HepG2 (cell line): Measurements from ENCODE around the gene ATP6V0A1. TPM values are rescaled to one million over a fixed set of nuclear protein-coding genes. Genes with fewer than 3 reads are reported as not detected.

ENCODE experiments used
- FOXA1 ChIP-seq, 2 experiments: fragments of 450-650 bp in 1 of 2; sonication (generic) in 1 of 2; formaldehyde crosslinking in 1 of 2; IDR thresholded peaks; 2 replicates each; pipeline versions ENCODE4 v1.4.0 to v1.6.1; 2016 to 2020; ENCODE audit warnings: missing genetic modification reagents in 1 of 2
- FOXK1 ChIP-seq: sonication (generic); formaldehyde crosslinking; IDR thresholded peaks from 2 replicates; pipeline ENCODE4 v1.4.0; 2020; ENCODE audit warnings: low read depth, missing genetic modification reagents, borderline replicate concordance
- KDM2A ChIP-seq: sonication (generic); formaldehyde crosslinking; IDR thresholded peaks from 2 replicates; pipeline ENCODE4 v1.4.0; 2020; ENCODE audit warnings: low read depth, missing genetic modification reagents, borderline replicate concordance
- MTA3 ChIP-seq: sonication (generic); formaldehyde crosslinking; IDR thresholded peaks from 2 replicates; pipeline ENCODE4 v1.4.0; 2020; ENCODE audit warnings: missing genetic modification reagents
- NCOA2 ChIP-seq: sonication (generic); formaldehyde crosslinking; IDR thresholded peaks from 2 replicates; pipeline ENCODE4 v1.8.0; 2022; ENCODE audit warnings: inconsistent platforms
- POLR2A ChIP-seq, 2 experiments: IDR thresholded peaks; 2 replicates each; pipeline ENCODE4 v1.6.1; 2011; ENCODE audit warnings: low read depth in 2 of 2, low read length in 2 of 2, mild to moderate bottlenecking in 1 of 2, moderate library complexity in 1 of 2; ENCODE audit not compliant: insufficient read depth in 1 of 2
- TBX2 ChIP-seq: sonication (generic); formaldehyde crosslinking; IDR thresholded peaks from 2 replicates; pipeline ENCODE4 v1.5.0; 2020; ENCODE audit warnings: missing genetic modification reagents, mild to moderate bottlenecking, borderline replicate concordance
- TCF7 ChIP-seq: sonication (generic); IDR thresholded peaks from 2 replicates; pipeline ENCODE4 v1.6.1; 2016; ENCODE audit warnings: antibody characterized with exemption, low read depth
- XBP1 ChIP-seq: sonication (generic); formaldehyde crosslinking; IDR thresholded peaks from 2 replicates; pipeline ENCODE4 v1.5.0; 2020; ENCODE audit warnings: missing genetic modification reagents
- ZNF17 ChIP-seq: sonication (generic); formaldehyde crosslinking; IDR thresholded peaks from 2 replicates; pipeline ENCODE4 v1.5.0; 2020; ENCODE audit warnings: mild to moderate bottlenecking, missing genetic modification reagents
- ZNF225 ChIP-seq: sonication (generic); formaldehyde crosslinking; IDR thresholded peaks from 2 replicates; pipeline ENCODE4 v1.4.0; 2020; ENCODE audit warnings: mild to moderate bottlenecking, missing genetic modification reagents
- ZNF253 ChIP-seq: sonication (generic); formaldehyde crosslinking; IDR thresholded peaks from 2 replicates; pipeline ENCODE4 v1.8.0; 2022; ENCODE audit warnings: mild to moderate bottlenecking, missing genetic modification reagents, borderline replicate concordance
- ZNF329 ChIP-seq: sonication (generic); formaldehyde crosslinking; IDR thresholded peaks from 2 replicates; pipeline ENCODE4 v1.9.0; 2021; ENCODE audit warnings: low read depth, mild to moderate bottlenecking, missing genetic modification reagents
- ZNF543 ChIP-seq: sonication (generic); formaldehyde crosslinking; IDR thresholded peaks from 2 replicates; pipeline ENCODE4 v1.4.0; 2020; ENCODE audit warnings: mild to moderate bottlenecking, missing genetic modification reagents
- ZNF607 ChIP-seq: sonication (generic); formaldehyde crosslinking; IDR thresholded peaks from 2 replicates; pipeline ENCODE4 v1.5.1; 2020; ENCODE audit warnings: missing genetic modification reagents, mild to moderate bottlenecking, borderline replicate concordance
- ZNF746 ChIP-seq: sonication (generic); formaldehyde crosslinking; IDR thresholded peaks from 2 replicates; pipeline ENCODE4 v1.8.0; 2022; ENCODE audit warnings: mild to moderate bottlenecking, missing genetic modification reagents
- ZNF772 ChIP-seq: sonication (generic); formaldehyde crosslinking; IDR thresholded peaks from 2 replicates; pipeline ENCODE4 v1.5.0; 2020; ENCODE audit warnings: mild to moderate bottlenecking, missing genetic modification reagents
- ZSCAN31 ChIP-seq: sonication (generic); formaldehyde crosslinking; IDR thresholded peaks from 2 replicates; pipeline ENCODE4 v1.5.0; 2020; ENCODE audit warnings: low read depth, mild to moderate bottlenecking, missing genetic modification reagents
- polyA plus RNA-seq, 8 experiments: library from polyadenylated mRNA; depleted of rRNA in 3 of 8; stranded (reverse) in 7 of 8; unstranded in 1 of 8; fragments of >200 nt; fragmentation: Illumina TruSeq in 4 of 8; extraction: Trizol in 4 of 8; gene quantifications; 2 replicates each; pipeline versions ENCODE4 v1.2.1 to v1.2.3, GENCODE V29; 2011 to 2016; ENCODE audit warnings: low read depth in 4 of 8, missing spikeins in 1 of 8, mixed read lengths in 1 of 8; ENCODE audit not compliant: insufficient read depth in 1 of 8
- total RNA-seq, 5 experiments: library from RNA; depleted of rRNA; stranded (reverse); fragments of >200 nt; fragmentation: Illumina TruSeq; extraction: Trizol; gene quantifications; 2 replicates each; pipeline ENCODE4 v1.2.3, GENCODE V29; 2016; ENCODE audit warnings: low read depth in 1 of 5
- TF ChIP-seq, protein P1 (sequence below): sonication (generic); formaldehyde crosslinking; conservative IDR thresholded peaks from 2 replicates; pipeline ENCODE4 v1.4.0; 2020; ENCODE audit warnings: missing genetic modification reagents
- TF ChIP-seq, protein P2 (sequence below): sonication (generic); formaldehyde crosslinking; IDR thresholded peaks from 2 replicates; pipeline ENCODE4 v1.4.0; 2020; ENCODE audit warnings: missing genetic modification reagents, borderline replicate concordance
- TF ChIP-seq, protein P3 (sequence below): sonication (generic); formaldehyde crosslinking; IDR thresholded peaks from 2 replicates; pipeline ENCODE4 v1.4.0; 2020; ENCODE audit warnings: missing genetic modification reagents

Gene ATP6V0A1
- total and polyA plus RNA-seq, 2 of the 13 experiments (the other 11 are each of a cell fraction or from before 2014, with no cell fraction given), result 27.9 to 54.1 TPM

DNA sequence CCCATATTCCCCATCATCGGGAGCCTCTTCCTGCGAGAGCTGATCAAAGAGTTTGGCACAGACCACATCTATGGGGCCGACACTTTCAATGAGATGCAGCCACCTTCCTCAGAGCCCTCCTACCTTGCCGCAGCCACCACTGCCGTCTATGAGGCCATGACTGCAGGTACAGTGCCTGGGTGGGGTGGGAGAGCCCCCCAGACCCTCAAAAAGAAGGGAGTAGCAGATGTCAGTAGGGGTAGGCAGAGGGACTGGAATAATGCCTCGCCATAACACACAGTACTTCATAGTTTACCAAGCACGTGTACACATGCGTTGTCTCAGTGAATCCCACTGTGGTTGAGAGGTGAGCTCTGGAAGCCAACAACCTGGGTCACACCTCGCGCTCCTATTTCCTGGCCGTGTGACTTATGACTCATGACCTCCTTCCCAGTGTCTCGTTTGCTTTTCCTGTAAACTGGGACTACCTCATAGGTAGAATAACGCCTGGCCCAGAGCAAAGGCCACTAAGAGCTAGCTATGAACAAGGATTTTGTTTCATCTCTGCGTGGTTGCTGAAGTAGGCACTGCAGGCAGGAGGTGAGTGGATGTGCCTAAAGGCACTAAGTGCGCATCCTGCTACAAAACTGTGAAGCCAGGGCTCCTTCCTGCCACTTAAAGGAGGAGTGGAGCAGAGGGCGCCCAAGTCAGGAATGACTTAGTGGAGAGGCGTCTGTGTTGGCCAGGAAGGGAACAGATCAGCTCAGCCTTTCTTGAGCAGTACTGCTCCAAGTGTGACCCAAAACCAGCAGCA is 82.6 kb downstream of the ATP6V0A1 start (continued):
- TF ChIP-seq FOXK1 (CRISPR knock-in tag), result peak; percentile 72; the same call in 1 of the 2 replicates
- TF ChIP-seq, protein P1, sequence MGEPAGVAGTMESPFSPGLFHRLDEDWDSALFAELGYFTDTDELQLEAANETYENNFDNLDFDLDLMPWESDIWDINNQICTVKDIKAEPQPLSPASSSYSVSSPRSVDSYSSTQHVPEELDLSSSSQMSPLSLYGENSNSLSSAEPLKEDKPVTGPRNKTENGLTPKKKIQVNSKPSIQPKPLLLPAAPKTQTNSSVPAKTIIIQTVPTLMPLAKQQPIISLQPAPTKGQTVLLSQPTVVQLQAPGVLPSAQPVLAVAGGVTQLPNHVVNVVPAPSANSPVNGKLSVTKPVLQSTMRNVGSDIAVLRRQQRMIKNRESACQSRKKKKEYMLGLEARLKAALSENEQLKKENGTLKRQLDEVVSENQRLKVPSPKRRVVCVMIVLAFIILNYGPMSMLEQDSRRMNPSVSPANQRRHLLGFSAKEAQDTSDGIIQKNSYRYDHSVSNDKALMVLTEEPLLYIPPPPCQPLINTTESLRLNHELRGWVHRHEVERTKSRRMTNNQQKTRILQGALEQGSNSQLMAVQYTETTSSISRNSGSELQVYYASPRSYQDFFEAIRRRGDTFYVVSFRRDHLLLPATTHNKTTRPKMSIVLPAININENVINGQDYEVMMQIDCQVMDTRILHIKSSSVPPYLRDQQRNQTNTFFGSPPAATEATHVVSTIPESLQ (CRISPR knock-in tag), result no peak
- TF ChIP-seq ZNF746, result 0 out of 2 replicates have a peak, but pooled peaks have one; percentile 16
- 0 out of 2 replicates have a peak, but pooled peaks have one; percentile 28 for TF ChIP-seq ZNF543
- TF ChIP-seq NCOA2 (CRISPR knock-in tag), result peak; percentile 73
- peak; percentile 96 for TF ChIP-seq TBX2 (CRISPR knock-in tag)
- TF ChIP-seq ZNF772 (CRISPR knock-in tag), result peak; percentile 81
- 0 out of 2 replicates have a peak, but pooled peaks have one; percentile 15 for TF ChIP-seq TCF7
- TF ChIP-seq POLR2A (IDR thresholded peaks at IDR 0.05; ENCODE audit: insufficient read depth in 1 of 2, low read depth in 2 of 2, low read length in 2 of 2), result peak; percentile 63 to 64
- TF ChIP-seq, protein P2, sequence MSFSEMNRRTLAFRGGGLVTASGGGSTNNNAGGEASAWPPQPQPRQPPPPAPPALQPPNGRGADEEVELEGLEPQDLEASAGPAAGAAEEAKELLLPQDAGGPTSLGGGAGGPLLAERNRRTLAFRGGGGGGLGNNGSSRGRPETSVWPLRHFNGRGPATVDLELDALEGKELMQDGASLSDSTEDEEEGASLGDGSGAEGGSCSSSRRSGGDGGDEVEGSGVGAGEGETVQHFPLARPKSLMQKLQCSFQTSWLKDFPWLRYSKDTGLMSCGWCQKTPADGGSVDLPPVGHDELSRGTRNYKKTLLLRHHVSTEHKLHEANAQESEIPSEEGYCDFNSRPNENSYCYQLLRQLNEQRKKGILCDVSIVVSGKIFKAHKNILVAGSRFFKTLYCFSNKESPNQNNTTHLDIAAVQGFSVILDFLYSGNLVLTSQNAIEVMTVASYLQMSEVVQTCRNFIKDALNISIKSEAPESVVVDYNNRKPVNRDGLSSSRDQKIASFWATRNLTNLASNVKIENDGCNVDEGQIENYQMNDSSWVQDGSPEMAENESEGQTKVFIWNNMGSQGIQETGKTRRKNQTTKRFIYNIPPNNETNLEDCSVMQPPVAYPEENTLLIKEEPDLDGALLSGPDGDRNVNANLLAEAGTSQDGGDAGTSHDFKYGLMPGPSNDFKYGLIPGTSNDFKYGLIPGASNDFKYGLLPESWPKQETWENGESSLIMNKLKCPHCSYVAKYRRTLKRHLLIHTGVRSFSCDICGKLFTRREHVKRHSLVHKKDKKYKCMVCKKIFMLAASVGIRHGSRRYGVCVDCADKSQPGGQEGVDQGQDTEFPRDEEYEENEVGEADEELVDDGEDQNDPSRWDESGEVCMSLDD (CRISPR knock-in tag), result no peak
- TF ChIP-seq, protein P3, sequence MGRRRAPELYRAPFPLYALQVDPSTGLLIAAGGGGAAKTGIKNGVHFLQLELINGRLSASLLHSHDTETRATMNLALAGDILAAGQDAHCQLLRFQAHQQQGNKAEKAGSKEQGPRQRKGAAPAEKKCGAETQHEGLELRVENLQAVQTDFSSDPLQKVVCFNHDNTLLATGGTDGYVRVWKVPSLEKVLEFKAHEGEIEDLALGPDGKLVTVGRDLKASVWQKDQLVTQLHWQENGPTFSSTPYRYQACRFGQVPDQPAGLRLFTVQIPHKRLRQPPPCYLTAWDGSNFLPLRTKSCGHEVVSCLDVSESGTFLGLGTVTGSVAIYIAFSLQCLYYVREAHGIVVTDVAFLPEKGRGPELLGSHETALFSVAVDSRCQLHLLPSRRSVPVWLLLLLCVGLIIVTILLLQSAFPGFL, result no peak
- TF ChIP-seq ZSCAN31, result peak; percentile 61
- peak; percentile 87 for TF ChIP-seq ZNF253 (CRISPR knock-in tag)
- TF ChIP-seq XBP1 (CRISPR knock-in tag), result no peak
- peak; percentile 92 for TF ChIP-seq KDM2A
- TF ChIP-seq MTA3 (CRISPR knock-in tag), result no peak
- peak; percentile 39; the same call in 1 of the 2 replicates for TF ChIP-seq ZNF17
- no peak for TF ChIP-seq ZNF225 (CRISPR knock-in tag)
- TF ChIP-seq ZNF329 (CRISPR knock-in tag), result no peak
- no peak for TF ChIP-seq FOXA1 (IDR thresholded peaks at IDR 0.05)
- peak; percentile 67 for TF ChIP-seq FOXA1 (CRISPR knock-in tag; IDR thresholded peaks at IDR 0.05)
- TF ChIP-seq ZNF607 (CRISPR knock-in tag), result peak; percentile 90; the same call in 1 of the 2 replicates
